ENCODE results near the gene LEUTX.

LEUTX gene

DNA sequence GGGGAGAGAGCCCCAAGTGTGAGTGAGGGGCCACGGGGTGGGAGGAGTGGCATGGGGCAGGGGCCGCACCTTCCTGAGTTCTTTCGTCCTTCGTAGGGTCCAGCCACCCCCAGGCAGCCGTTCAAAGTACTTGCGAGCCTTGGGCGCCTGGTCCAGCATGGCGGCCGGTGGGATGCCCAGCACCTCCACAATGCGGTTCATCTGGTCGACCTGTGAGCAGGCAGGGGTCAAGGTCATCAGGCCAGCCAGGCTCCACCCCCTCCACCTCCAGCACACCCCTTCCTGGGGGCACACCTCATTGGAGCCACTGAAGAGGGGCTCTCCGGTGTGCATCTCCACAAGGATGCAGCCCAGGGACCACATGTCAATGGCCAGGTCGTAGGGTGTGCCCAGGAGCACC, 48.6 kb downstream of the LEUTX start:
- DNase-seq (ENCODE audit: low spot score), result no peak
- no peak overlapping the region for H3K4me3 ChIP-seq
- H3K27ac ChIP-seq, result no peak overlapping the region
- TF ChIP-seq, protein P1, sequence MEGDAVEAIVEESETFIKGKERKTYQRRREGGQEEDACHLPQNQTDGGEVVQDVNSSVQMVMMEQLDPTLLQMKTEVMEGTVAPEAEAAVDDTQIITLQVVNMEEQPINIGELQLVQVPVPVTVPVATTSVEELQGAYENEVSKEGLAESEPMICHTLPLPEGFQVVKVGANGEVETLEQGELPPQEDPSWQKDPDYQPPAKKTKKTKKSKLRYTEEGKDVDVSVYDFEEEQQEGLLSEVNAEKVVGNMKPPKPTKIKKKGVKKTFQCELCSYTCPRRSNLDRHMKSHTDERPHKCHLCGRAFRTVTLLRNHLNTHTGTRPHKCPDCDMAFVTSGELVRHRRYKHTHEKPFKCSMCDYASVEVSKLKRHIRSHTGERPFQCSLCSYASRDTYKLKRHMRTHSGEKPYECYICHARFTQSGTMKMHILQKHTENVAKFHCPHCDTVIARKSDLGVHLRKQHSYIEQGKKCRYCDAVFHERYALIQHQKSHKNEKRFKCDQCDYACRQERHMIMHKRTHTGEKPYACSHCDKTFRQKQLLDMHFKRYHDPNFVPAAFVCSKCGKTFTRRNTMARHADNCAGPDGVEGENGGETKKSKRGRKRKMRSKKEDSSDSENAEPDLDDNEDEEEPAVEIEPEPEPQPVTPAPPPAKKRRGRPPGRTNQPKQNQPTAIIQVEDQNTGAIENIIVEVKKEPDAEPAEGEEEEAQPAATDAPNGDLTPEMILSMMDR (IDR thresholded peaks at IDR 0.05), result no peak

- TF ChIP-seq, protein P1 (IDR thresholded peaks at IDR 0.05), result no peak
- DNase-seq (ENCODE audit: low spot score), result no peak
- Histone ChIP-seq H3K4me3 (no peak overlapping the region), H3K27ac (no peak overlapping the region)
Measured at GRCh38 chr19:39828015-39828653, 49.5 kb downstream of the LEUTX start.

DNA sequence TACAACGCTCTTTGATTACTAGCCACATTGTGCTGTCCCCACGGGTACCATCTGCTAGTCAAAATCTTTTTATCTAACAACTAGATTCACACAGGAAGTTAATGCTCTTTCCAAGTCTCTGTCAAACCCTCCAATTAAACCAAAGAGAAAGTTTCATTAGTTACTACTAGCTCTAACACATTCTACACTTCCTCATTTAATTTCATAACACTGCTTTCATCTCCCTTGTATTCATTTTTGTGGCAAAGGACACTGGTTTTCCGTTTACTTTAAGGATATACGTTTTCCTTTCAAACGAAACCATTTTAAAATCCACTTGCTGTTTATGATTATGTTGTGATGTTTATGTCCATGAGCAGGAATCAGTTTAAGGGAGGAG, 50.0 kb downstream of the LEUTX start:
- TF ChIP-seq, protein P1 (IDR thresholded peaks at IDR 0.05), result no peak
- H3K27ac ChIP-seq, result no peak overlapping the region
- H3K4me3 ChIP-seq, result no peak overlapping the region
- no peak for DNase-seq (ENCODE audit: low spot score)

- Histone ChIP-seq H3K27ac (no peak overlapping the region), H3K4me3 (no peak overlapping the region)
- TF ChIP-seq, protein P1 (IDR thresholded peaks at IDR 0.05), result no peak
- no peak for DNase-seq (ENCODE audit: low spot score)
Measured at GRCh38 chr19:39829702-39830275, 51.1 kb downstream of the LEUTX start.

DNA sequence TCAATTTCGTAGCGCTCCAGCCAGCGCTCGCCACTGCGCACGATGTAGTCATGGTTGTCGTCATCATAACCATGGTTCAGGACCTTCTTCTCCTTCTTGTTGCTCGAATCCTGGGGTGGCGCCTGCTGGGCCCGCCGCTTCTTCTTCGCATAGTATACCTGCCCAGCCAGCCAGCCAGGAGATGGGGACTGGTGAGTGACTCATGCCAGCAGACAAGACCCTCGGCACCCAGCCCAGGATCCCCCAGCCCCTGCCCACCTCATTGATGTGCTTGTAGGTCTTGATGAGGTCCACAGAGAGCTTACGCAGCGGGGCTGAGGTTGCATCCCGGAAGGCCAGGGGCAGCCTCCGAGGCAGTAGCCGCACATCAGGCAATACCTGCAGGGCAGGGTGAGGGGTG, 51.8 kb downstream of the LEUTX start:
- Histone ChIP-seq H3K4me3 (no peak overlapping the region), H3K27ac (no peak overlapping the region)
- DNase-seq (ENCODE audit: low spot score), result no peak
- TF ChIP-seq, protein P1 (IDR thresholded peaks at IDR 0.05), result no peak

- DNase-seq (ENCODE audit: low spot score), result no peak
- Histone ChIP-seq H3K27ac (no peak overlapping the region), H3K4me3 (no peak overlapping the region)
Measured at GRCh38 chr19:39830847-39831246, 52.2 kb downstream of the LEUTX start.

More at GRCh38 chr19:39830847-39831246, 52.2 kb downstream of the LEUTX start:
- TF ChIP-seq, protein P1 (IDR thresholded peaks at IDR 0.05), result no peak
